SKM-1 treated with dmso at 0.1 percent for 144 hours (cell line): ENCODE data around the gene CLEC10A.

ENCODE experiments used
- DNase-seq: peaks from one replicate; lab custom pipeline; 2025; ENCODE audit not compliant: unreplicated experiment; lab: John Stamatoyannopoulos, UW

The CLEC10A gene

DNA sequence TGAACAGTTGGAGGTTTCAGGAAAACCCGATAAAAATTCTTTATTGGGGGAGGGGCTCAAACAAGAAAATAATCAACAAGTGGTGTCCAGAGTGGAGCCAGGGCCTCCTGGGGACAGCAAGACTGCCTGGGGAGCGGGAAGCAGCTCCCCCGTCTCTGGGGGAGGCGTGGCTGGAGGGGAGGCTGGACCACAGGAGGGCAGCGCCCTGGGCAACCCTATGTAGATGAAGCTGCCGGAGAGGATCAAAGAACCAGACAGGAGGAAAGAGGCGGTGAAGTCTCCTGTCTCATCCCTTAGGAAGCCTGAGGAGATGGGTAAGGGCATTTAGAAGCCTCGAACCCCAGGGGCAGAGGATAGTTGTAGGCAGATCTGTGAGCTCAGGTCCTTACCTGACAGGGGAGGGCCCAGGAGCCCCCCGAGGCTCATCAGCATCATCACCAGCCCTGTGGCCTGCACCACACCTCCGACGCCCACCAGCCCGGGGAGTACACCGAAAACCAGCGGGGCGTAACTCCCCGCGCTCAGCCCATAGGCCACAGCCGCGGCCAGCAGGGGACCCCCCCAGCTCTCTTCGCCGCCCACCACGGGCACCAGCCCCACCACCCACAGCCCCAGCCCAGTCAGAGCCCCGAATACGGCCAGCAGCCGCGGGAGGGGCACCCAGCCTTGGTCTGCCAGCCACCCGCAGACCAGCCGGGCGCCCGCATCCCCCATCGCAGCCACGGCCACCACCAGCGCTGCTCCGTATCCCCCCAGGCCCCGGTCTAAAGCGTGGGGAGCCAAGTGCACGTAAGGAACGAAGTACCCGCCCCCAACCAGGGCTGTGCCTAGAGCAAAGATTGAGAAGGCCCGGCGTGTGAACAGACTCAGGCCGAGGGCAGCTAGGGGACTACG lies 38.2 kb downstream of the CLEC10A start:
- DNase-seq, result no peak

DNA sequence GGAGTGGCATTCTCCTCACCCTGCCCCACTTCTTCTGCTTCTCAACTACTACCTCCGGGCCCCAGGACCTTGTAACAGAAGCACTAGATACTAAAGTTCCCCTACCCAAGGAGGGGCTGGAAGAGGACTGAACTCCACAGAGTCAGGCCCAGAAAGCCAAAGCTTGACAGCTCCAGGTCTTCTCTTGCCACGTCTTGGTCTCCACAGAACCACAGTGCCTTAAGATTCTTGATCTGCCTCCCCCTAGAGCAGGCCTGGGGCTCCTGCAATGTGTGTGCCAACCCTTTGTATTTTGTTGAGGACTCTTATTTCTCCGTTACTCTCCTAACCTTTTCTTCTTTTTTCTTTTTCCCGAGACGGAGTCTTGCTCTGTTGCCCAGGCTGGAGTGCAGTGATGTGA lies 40.2 kb downstream of the CLEC10A start:
- DNase-seq, result no peak

DNA sequence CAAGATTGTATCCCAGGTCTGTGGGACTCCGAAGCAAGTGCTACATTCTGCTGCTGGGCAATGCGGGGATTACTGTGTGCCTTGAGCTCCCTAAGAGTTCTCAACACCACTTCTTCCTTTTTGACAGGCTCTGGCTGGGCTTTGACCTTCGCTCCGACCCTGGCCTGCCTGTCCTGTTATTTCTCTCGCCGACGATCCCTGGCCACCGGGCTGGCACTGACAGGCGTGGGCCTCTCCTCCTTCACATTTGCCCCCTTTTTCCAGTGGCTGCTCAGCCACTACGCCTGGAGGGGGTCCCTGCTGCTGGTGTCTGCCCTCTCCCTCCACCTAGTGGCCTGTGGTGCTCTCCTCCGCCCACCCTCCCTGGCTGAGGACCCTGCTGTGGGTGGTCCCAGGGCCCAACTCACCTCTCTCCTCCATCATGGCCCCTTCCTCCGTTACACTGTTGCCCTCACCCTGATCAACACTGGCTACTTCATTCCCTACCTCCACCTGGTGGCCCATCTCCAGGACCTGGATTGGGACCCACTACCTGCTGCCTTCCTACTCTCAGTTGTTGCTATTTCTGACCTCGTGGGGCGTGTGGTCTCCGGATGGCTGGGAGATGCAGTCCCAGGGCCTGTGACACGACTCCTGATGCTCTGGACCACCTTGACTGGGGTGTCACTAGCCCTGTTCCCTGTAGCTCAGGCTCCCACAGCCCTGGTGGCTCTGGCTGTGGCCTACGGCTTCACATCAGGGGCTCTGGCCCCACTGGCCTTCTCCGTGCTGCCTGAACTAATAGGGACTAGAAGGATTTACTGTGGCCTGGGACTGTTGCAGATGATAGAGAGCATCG lies 41.8 kb downstream of the CLEC10A start:
- DNase-seq, result no peak

DNA sequence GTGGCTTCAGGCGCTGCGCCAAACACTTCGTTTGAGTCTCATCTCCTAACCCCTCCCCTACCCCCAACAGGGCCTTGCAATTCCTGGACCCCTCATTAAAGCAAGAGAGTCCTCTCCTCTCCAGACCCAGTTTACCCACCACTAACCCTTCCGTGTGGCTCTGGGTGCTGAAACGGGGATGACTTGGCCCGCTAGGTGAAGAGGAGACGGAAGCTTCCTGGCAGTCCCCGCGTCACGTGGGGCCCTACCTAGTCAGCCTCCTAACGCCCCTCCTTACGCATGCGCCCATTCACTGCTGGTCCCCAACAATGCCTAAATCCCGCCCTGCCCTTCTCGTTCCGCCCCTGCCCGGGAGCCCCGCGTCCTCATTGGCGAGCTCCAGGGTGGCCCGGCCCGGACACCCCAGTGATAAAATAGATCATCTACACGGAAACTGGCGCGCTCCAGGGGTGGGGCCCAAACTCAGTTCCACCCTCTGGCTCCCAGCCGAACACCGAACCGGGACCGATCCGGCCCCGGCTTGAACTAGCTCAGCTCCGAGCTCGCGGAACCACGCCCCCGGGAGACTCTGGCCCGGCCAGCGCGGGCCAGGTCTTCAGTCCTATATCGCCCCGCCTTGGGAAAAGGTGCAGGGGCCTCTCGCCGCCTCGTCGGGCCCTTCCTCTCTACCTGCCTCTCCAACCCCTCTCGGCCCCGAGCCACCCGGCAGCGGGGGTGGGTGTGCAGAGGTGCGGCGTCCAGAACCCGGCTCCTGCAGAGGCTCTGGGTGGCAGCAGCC lies 44.3 kb downstream of the CLEC10A start, which contains the start of gene SLC16A13:
Gene SLC16A13, plus strand, starts transcription at position 425 of the 778 bp plus-strand sequence. CDS start 368 bp downstream, outside the sequence.
- DNase-seq, result peak; percentile 74

DNA sequence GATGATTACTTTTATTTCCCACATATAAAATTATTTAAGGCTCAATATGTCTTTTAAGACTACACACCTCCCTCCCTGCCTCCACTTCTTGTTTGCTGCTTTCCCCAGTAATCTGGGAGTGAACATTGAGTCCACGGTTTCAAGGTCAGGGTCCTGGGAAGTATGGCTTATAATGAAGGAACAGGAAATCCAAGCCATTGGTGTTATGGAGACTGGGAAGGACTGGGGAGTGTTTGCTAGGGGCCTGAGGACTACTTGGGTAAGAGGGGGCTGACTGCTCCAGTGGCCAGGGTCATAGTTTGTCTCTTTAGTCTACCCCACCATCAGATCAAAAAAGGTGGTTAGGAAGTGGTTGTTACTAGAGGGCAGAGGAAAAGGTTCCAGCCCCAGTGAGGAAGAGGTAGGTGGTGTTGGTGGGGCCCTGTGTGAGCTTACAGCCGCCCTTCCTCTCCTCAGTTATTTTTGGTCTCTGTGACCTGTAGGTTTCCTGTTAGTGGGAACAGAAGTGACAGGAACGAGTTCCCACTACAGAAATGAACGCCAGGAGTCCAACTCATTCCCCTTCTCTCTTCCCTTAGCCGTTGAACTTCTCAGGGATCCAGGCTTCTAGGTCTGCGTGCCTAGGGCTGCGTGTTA lies 45.0 kb downstream of the CLEC10A start:
- DNase-seq, result peak; percentile 19

DNA sequence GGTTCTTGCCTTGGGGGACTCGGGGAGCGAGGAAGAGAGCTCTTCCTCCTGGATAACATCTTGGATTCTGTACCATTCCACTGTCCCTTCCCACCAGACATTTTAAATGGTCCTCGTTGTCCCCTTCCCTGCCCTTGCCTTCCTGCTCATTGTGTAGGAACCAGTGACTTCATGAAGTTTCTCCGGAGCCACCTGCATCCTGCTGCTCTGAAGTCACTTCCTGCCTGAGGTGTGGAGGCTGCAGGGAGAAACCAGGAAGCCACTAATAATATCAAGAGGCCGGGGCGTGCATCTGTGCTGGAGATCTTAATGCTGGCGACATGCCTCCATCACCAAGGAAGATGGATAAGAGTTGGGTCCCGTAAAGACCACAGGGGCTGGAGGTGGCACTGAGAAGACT lies 50.4 kb downstream of the CLEC10A start:
- no peak for DNase-seq

DNA sequence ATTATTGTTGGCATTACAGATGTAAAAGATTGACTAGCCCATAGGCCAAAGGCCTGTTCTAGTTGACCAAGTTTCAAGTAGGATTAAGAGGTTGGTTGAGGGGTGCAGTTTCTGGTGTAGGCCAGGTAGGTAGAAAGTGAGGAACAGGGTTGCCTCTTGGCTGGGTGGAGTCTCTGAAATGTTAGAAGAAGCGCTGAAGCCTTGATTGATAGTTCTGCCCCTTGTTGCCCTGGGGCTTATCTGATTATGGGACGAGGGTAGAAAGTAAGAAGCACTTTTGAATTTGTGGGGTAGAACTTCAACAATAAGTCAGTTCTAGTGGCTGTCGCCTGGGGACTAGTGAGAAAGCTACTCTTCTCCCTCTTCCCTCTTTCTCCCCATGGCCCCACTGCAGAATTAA lies 51.0 kb downstream of the CLEC10A start:
- no peak for DNase-seq

DNA sequence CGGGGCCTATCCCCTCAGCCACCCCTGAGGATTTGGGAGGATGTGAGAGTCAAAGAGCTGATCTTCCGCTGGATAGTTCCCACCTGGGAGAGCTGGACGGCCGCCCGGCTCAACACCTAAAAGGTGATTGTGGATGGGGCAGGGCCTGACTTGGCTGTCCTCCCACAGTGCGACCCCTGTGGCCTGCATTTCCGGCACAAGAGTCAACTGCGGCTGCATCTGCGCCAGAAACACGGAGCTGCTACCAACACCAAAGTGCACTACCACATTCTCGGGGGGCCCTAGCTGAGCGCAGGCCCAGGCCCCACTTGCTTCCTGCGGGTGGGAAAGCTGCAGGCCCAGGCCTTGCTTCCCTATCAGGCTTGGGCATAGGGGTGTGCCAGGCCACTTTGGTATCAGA lies 52.7 kb downstream of the CLEC10A start:
- DNase-seq, result no peak

DNA sequence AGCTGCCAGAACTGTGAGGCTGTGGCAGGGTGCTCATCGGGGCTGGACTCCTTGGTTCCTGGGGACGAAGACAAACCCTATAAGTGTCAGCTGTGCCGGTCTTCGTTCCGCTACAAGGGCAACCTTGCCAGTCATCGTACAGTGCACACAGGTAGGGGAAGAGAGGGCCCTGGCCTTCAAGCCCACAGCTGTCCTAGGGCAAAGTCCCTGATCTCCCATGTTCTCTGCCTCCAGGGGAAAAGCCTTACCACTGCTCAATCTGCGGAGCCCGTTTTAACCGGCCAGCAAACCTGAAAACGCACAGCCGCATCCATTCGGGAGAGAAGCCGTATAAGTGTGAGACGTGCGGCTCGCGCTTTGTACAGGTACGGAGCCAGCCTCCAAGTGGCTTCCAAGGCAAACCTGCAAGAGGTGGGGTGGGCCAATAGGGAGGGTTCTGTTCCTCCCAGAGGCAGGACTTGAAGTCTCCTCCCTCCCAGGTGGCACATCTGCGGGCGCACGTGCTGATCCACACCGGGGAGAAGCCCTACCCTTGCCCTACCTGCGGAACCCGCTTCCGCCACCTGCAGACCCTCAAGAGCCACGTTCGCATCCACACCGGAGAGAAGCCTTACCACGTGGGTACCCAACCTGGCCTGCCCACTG lies 53.5 kb downstream of the CLEC10A start:
- DNase-seq, result no peak

DNA sequence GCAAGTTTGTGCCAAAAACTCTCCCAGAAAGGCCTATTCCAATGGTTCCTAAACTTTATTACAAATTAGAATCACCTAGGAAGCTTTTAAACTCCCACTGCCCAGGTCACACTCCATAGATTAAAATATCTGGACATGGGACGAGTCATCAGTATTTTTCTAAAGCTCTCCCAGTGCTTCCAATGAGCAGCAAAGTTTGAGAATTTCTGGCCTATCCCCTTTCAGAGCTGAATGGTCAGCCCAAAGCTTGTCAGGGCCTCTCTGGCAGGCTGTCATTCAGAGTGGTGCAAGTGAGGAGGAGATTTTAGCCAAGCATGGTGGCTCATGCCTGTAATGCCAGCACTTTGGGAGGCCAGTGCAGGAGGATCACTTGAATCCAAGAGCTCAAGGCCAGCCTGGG lies 54.8 kb downstream of the CLEC10A start:
- DNase-seq, result no peak
